ENCODE results near the gene CPTP. TPM values are rescaled to one million over a fixed set of nuclear protein-coding genes. Genes with fewer than 3 reads are reported as not detected.

Gene CPTP
- total RNA-seq, 2 experiments from 2014 or later = 19.8 to 21.9 TPM

GRCh38 chr1:1342061-1342562 is 17.5 kb downstream of the CPTP start:
- no peak overlapping the region for H3K4me3 Mint-ChIP-seq

GRCh38 chr1:1342584-1343115 is 18.0 kb downstream of the CPTP start:
- Mint-ChIP-seq H3K27me3 (no peaks in the 10 kb centered on the region), H3K36me3 (ENCODE audit: low read depth) (peaks cover 20% of the 10 kb centered on the region), H3K27ac (no peak overlapping the region), H3K4me3 (no peak overlapping the region), H3K4me1 (peaks cover 21% of the 10 kb centered on the region), H3K9me3 (peaks cover 9% of the 10 kb centered on the region)
- POLR2A ChIA-PET = interaction anchor here (0.8 kb wide), 1 partner anchor 17 kb away, joined by 3 read pairs; no protein-coding TSS in a partner anchor
- DNase-seq = no peak
- CTCF ChIA-PET = no interaction called here

More at GRCh38 chr1:1342061-1342562, 17.5 kb downstream of the CPTP start:
- Mint-ChIP-seq H3K4me1 (peaks cover 15% of the 10 kb centered on the region), H3K27ac (no peak overlapping the region), H3K27me3 (no peaks in the 10 kb centered on the region), H3K36me3 (ENCODE audit: low read depth) (peaks cover 20% of the 10 kb centered on the region), H3K9me3 (peaks cover 9% of the 10 kb centered on the region)
- DNase-seq = no peak
- ChIA-PET CTCF (no interaction called here), POLR2A (no interaction called here)

GRCh38 chr1:1343811-1344421 is 19.3 kb downstream of the CPTP start:
- no peaks in the 10 kb centered on the region for H3K27me3 Mint-ChIP-seq
- peaks cover 9% of the 10 kb centered on the region for H3K9me3 Mint-ChIP-seq
- POLR2A ChIA-PET = interaction anchor here (0.8 kb wide), 1 partner anchor 19 kb away, joined by 3 read pairs; no protein-coding TSS in a partner anchor
- no peak overlapping the region for H3K4me3 Mint-ChIP-seq
- DNase-seq = no peak
- peaks cover 27% of the 10 kb centered on the region for H3K4me1 Mint-ChIP-seq
- CTCF ChIA-PET = no interaction called here
- no peak overlapping the region for H3K27ac Mint-ChIP-seq
- peaks cover 16% of the 10 kb centered on the region for H3K36me3 Mint-ChIP-seq (ENCODE audit: low read depth)

- POLR2A ChIA-PET = no interaction called here
- no peaks in the 10 kb centered on the region for H3K27me3 Mint-ChIP-seq
- peaks cover 14% of the 10 kb centered on the region for H3K36me3 Mint-ChIP-seq (ENCODE audit: low read depth)
- peaks cover 9% of the 10 kb centered on the region for H3K9me3 Mint-ChIP-seq
- CTCF ChIA-PET = no interaction called here
- no peak overlapping the region for H3K27ac Mint-ChIP-seq
- peaks cover 27% of the 10 kb centered on the region for H3K4me1 Mint-ChIP-seq
- DNase-seq = peak; percentile 56
- no peak overlapping the region for H3K4me3 Mint-ChIP-seq
Observed at GRCh38 chr1:1344655-1345361, 20.2 kb downstream of the CPTP start.

- Mint-ChIP-seq H3K9me3 (peaks cover 9% of the 10 kb centered on the region), H3K36me3 (ENCODE audit: low read depth) (peaks cover 13% of the 10 kb centered on the region), H3K27ac (no peak overlapping the region), H3K4me3 (no peak overlapping the region), H3K27me3 (no peaks in the 10 kb centered on the region), H3K4me1 (peaks cover 27% of the 10 kb centered on the region)
- ChIA-PET CTCF (interaction anchor here (4.0 kb wide), 1 partner anchor 26 kb away, joined by 28 read pairs; no protein-coding TSS in a partner anchor), POLR2A (no interaction called here)
- no peak for DNase-seq
Observed at GRCh38 chr1:1345384-1345783, 20.8 kb downstream of the CPTP start.

- ChIA-PET POLR2A (no interaction called here), CTCF (interaction anchor here (4.0 kb wide), 1 partner anchor 26 kb away, joined by 28 read pairs; no protein-coding TSS in a partner anchor)
- no peak overlapping the region for H3K4me3 Mint-ChIP-seq
- peaks cover 7% of the 10 kb centered on the region for H3K36me3 Mint-ChIP-seq (ENCODE audit: low read depth)
- H3K27me3 Mint-ChIP-seq = no peaks in the 10 kb centered on the region
- H3K9me3 Mint-ChIP-seq = peaks cover 4% of the 10 kb centered on the region
- peaks cover 27% of the 10 kb centered on the region for H3K4me1 Mint-ChIP-seq
- no peak overlapping the region for H3K27ac Mint-ChIP-seq
- DNase-seq = no peak
Observed at GRCh38 chr1:1345860-1346500, 21.4 kb downstream of the CPTP start.

GRCh38 chr1:1346501-1346890 is 21.9 kb downstream of the CPTP start:
- H3K36me3 Mint-ChIP-seq (ENCODE audit: low read depth) = peaks cover 3% of the 10 kb centered on the region
- no peak overlapping the region for H3K27ac Mint-ChIP-seq
- POLR2A ChIA-PET = no interaction called here
- no peak for DNase-seq
- no peaks in the 10 kb centered on the region for H3K9me3 Mint-ChIP-seq
- peak overlapping the region; percentile 29 for H3K4me3 Mint-ChIP-seq
- H3K4me1 Mint-ChIP-seq = peaks cover 27% of the 10 kb centered on the region
- no peaks in the 10 kb centered on the region for H3K27me3 Mint-ChIP-seq
- CTCF ChIA-PET = interaction anchor here (2.0 to 4.0 kb wide), 2 partner anchors 25 to 28 kb away, joined by 4 to 28 read pairs; no protein-coding TSS in a partner anchor

- no peak for DNase-seq
- Mint-ChIP-seq H3K36me3 (ENCODE audit: low read depth) (peaks cover 3% of the 10 kb centered on the region), H3K4me3 (peak overlapping the region; percentile 71), H3K27ac (no peak overlapping the region), H3K9me3 (no peaks in the 10 kb centered on the region), H3K4me1 (peaks cover 28% of the 10 kb centered on the region), H3K27me3 (peaks cover 3% of the 10 kb centered on the region)
- POLR2A ChIA-PET = interaction anchor here (1.4 to 1.6 kb wide), 3 partner anchors 13 to 28 kb away, joined by 5 to 13 read pairs (median 6); partner anchors contain the start of gene AURKAIP1
- CTCF ChIA-PET = interaction anchor here (0.7 to 4.0 kb wide), 5 partner anchors 24 to 42 kb away, joined by 4 to 28 read pairs (median 6); partner anchors contain the start of gene AURKAIP1
Observed at GRCh38 chr1:1347026-1347595, 22.5 kb downstream of the CPTP start.

GRCh38 chr1:1347663-1348419 is 23.2 kb downstream of the CPTP start:
- Mint-ChIP-seq H3K4me1 (peaks cover 33% of the 10 kb centered on the region), H3K4me3 (peak overlapping the region; percentile 71), H3K36me3 (ENCODE audit: low read depth) (peaks cover 1% of the 10 kb centered on the region), H3K9me3 (no peaks in the 10 kb centered on the region), H3K27me3 (peaks cover 10% of the 10 kb centered on the region), H3K27ac (no peak overlapping the region)
- POLR2A ChIA-PET = interaction anchor here (0.9 to 1.6 kb wide), 5 partner anchors 14 to 164 kb away, joined by 3 to 13 read pairs (median 5); partner anchors contain the start of gene AURKAIP1
- CTCF ChIA-PET = interaction anchor here (0.6 to 4.0 kb wide), 6 partner anchors 24 to 225 kb away, joined by 3 to 28 read pairs (median 5); partner anchors contain the start of gene AURKAIP1
- DNase-seq = no peak

- Mint-ChIP-seq H3K9me3 (no peaks in the 10 kb centered on the region), H3K27me3 (peaks cover 16% of the 10 kb centered on the region), H3K36me3 (ENCODE audit: low read depth) (no peaks in the 10 kb centered on the region), H3K4me3 (peak overlapping the region; percentile 71), H3K4me1 (peaks cover 34% of the 10 kb centered on the region), H3K27ac (no peak overlapping the region)
- no peak for DNase-seq
- ChIA-PET POLR2A (interaction anchor here (0.6 to 1.6 kb wide), 6 partner anchors 14 to 163 kb away, joined by 3 to 13 read pairs (median 4); partner anchors contain the start of gene AURKAIP1), CTCF (interaction anchor here (0.6 to 4.0 kb wide), 5 partner anchors 23 to 225 kb away, joined by 3 to 28 read pairs (median 6); partner anchors contain the start of gene AURKAIP1)
Observed at GRCh38 chr1:1348420-1349255, 24.0 kb downstream of the CPTP start.

Measured in activated CD4-positive, alpha-beta memory T cell treated with anti-CD3 and anti-CD28 coated beads, Interleukin-2, amount 10 ng/mL, durations not matched to agents 7 days and 5 days (primary cell).